Endothelial cell of umbilical vein (primary cell): ENCODE measurements around the gene LAMTOR4. TPM values are rescaled to one million over a fixed set of nuclear protein-coding genes. Genes with fewer than 3 reads are reported as not detected.

Experiments
- BruUV-seq: library from RNA; stranded (reverse); fragments of 400-500 nt; replicated peaks from 2 replicates; lab custom pipeline; 2021; lab: Mats Ljungman, UMichigan
- CTCF ChIA-PET: fragments of 300-600, 350-600 bp; sonication (Branson Sonifier 250); formaldehyde crosslinking; loops from one replicate; lab custom pipeline; 2021; ENCODE audit warnings: antibody characterized with exemption, inconsistent platforms; lab: Charles Lee
- POLR2A ChIA-PET: fragments of 300-600, 350-600 bp; sonication (Branson Sonifier 250); formaldehyde crosslinking; loops from one replicate; lab custom pipeline; 2021; ENCODE audit warnings: antibody characterized with exemption, inconsistent platforms; lab: Charles Lee
- DNase-seq: peaks from one replicate; pipeline ENCODE4 v3.0.0-alpha.2; 2011; ENCODE audit warnings: low read depth, low spot score
- FAIRE-seq: peaks from 2 replicates; lab custom pipeline; 2011; peaks lifted over from hg19 to GRCh38; lab: Jason Lieb, UNC
- H2AFZ ChIP-seq: 2 replicates; pipeline ENCODE4 v1.6.0; 2012; ENCODE audit warnings: low read depth, low read length, control low read depth, inconsistent platforms
- H3K27ac ChIP-seq: 2 replicates; pipeline ENCODE4 v1.5.1; 2011; ENCODE audit warnings: low read depth, mild to moderate bottlenecking, control low read depth, low read length, moderate library complexity; ENCODE audit not compliant: insufficient read depth
- H3K27me3 ChIP-seq, 2 experiments: 2 replicates each; pipeline versions ENCODE4 v1.6.0 to v1.6.1; 2011; ENCODE audit warnings: low read length in 2 of 2, mixed read lengths in 1 of 2; ENCODE audit not compliant: control insufficient read depth in 2 of 2, insufficient read depth in 2 of 2
- H3K36me3 ChIP-seq, 2 experiments: 2 replicates in 1 of 2; 3 replicates in 1 of 2; pipeline ENCODE4 v1.5.1; 2011; ENCODE audit warnings: low read length in 2 of 2, mild to moderate bottlenecking in 1 of 2, moderate library complexity in 1 of 2; ENCODE audit not compliant: control insufficient read depth in 2 of 2, insufficient read depth in 2 of 2; ENCODE audit errors: extremely low read depth in 1 of 2
- H3K4me1 ChIP-seq: 3 replicates; pipeline ENCODE4 v1.5.1; 2011; ENCODE audit warnings: mild to moderate bottlenecking, low read length; ENCODE audit not compliant: control insufficient read depth, insufficient read depth; ENCODE audit errors: extremely low read depth
- H3K4me2 ChIP-seq: 2 replicates; pipeline ENCODE4 v1.6.1; 2011; ENCODE audit warnings: low read length, control low read depth, mixed read lengths; ENCODE audit not compliant: insufficient read depth
- H3K4me3 ChIP-seq, 3 experiments: fragments of 200-600 bp in 1 of 3; sonication (generic), shearing (Covaris generic) in 1 of 3; replicated peaks in 1 of 3; 2 replicates each; pipeline ENCODE4 v1.5.1; 2011 to 2016; ENCODE audit warnings: control low read depth in 3 of 3, low read length in 3 of 3, mild to moderate bottlenecking in 2 of 3, inconsistent platforms in 1 of 3, low read depth in 1 of 3, moderate library complexity in 1 of 3; ENCODE audit not compliant: insufficient read depth in 1 of 3
- H3K79me2 ChIP-seq: 2 replicates; pipeline ENCODE4 v1.6.0; 2012; ENCODE audit warnings: low read length, inconsistent platforms; ENCODE audit not compliant: control insufficient read depth, insufficient read depth
- H3K9ac ChIP-seq: replicated peaks from 2 replicates; pipeline ENCODE3; 2011; ENCODE audit warnings: low read length, control low read depth; ENCODE audit not compliant: insufficient read depth; ENCODE audit errors: extremely low read depth
- H3K9me1 ChIP-seq: replicated peaks from 3 replicates; pipeline ENCODE4 v1.6.0; 2011; ENCODE audit warnings: mild to moderate bottlenecking, low read length; ENCODE audit not compliant: control insufficient read depth, insufficient read depth; ENCODE audit errors: extremely low read depth
- H3K9me3 ChIP-seq: replicated peaks from 2 replicates; pipeline ENCODE4 v1.5.1; 2012; ENCODE audit warnings: low read length, inconsistent platforms; ENCODE audit not compliant: control insufficient read depth, insufficient read depth
- H4K20me1 ChIP-seq: replicated peaks from 2 replicates; pipeline ENCODE3; 2011; ENCODE audit warnings: mild to moderate bottlenecking, low read length; ENCODE audit not compliant: control insufficient read depth, insufficient read depth; ENCODE audit errors: extremely low read depth
- FOS ChIP-seq: IDR thresholded peaks from 2 replicates; pipeline ENCODE4 v1.6.1; 2011; ENCODE audit warnings: mild to moderate bottlenecking, low read length, moderate library complexity, borderline replicate concordance; ENCODE audit not compliant: insufficient read depth
- GATA2 ChIP-seq: IDR thresholded peaks from 2 replicates; pipeline ENCODE4 v1.7.0; 2011; ENCODE audit warnings: low read depth, mild to moderate bottlenecking, moderate library complexity, mixed read lengths, low read length; ENCODE audit not compliant: insufficient read length, insufficient read depth
- JUN ChIP-seq: IDR thresholded peaks from 2 replicates; pipeline ENCODE4 v1.6.1; 2011; ENCODE audit warnings: borderline replicate concordance, low read depth; ENCODE audit not compliant: insufficient read length, insufficient read depth
- MYC ChIP-seq: IDR thresholded peaks from one replicate; pipeline ENCODE4 v1.6.1; 2011; ENCODE audit warnings: mild to moderate bottlenecking, low read depth, low read length
- POLR2A ChIP-seq: IDR thresholded peaks from 2 replicates; pipeline ENCODE4 v1.6.1; 2012; ENCODE audit warnings: low read depth, mild to moderate bottlenecking, control low read depth, low read length
- POLR2AphosphoS5 ChIP-seq: IDR thresholded peaks from 2 replicates; pipeline ENCODE4 v1.6.1; 2012; ENCODE audit warnings: low read depth, mild to moderate bottlenecking, control low read depth, low read length, moderate library complexity; ENCODE audit not compliant: insufficient read depth
- dilution Hi-C: fragments of 300-500 bp; cut with MboI; formaldehyde crosslinking; loops from one replicate; pipeline ENCODE4 v1.15.0; 2019; ENCODE audit warnings: low sequenced_read_pairs; ENCODE audit not compliant: extremely low pct_ligation_motif_present
- intact Hi-C: fragments of 100-400 bp; cut with micrococcal nuclease; formaldehyde crosslinking; loops from one replicate; pipeline ENCODE4 v1.10.0; 2022
- polyA plus RNA-seq, 4 experiments: library from polyadenylated mRNA; depleted of rRNA in 3 of 4; stranded (reverse) in 3 of 4; unstranded in 1 of 4; fragments of >200 nt; gene quantifications; 2 replicates each; pipeline versions ENCODE4 v1.2.1 to v1.2.3, GENCODE V29; 2011 to 2012; ENCODE audit warnings: missing spikeins in 1 of 4
- total RNA-seq: library from RNA; stranded (reverse); gene quantifications from 2 replicates; pipeline ENCODE4 v1.2.3, GENCODE V29; 2021

The LAMTOR4 gene
- total and polyA plus RNA-seq, 2 donors (not counting 3 experiments of a cell fraction or from before 2014, with no cell fraction given): 139 to 520 TPM

- Histone ChIP-seq H3K27me3 (no peaks in the 10 kb centered on the region), H3K4me2 (peak within 1 kb of the TSS; percentile 67), H3K36me3 (no peaks in the 10 kb centered on the region), H3K4me1 (peaks cover 11% of the 10 kb centered on the region), H3K4me3 (peak within 1 kb of the TSS; percentile 70 to 89 (median 77)), H3K27ac (peak within 1 kb of the TSS; percentile 83), H3K79me2 (peaks cover 10% of the 10 kb centered on the region), H4K20me1 (no peaks in the 10 kb centered on the region), H3K9me3 (no peaks in the 10 kb centered on the region), H2AFZ (peak within 1 kb of the TSS; percentile 76), H3K9ac (peak within 1 kb of the TSS; percentile 76), H3K9me1 (no peaks in the 10 kb centered on the region)
- peak; percentile 96 for DNase-seq
- CTCF ChIA-PET: interaction anchor here (1.0 to 1.6 kb wide), 2 partner anchors 18 to 126 kb away, joined by 3 read pairs; partner anchors contain the start of genes AP4M1 and MCM7
- dilution Hi-C loops (no loop called here), intact Hi-C loops (loop anchor here (1.0 kb wide), 2 partner anchors 18 to 29 kb away; partner anchors contain the start of genes AP4M1, LAMTOR4 and MCM7)
- BruUV-seq: no TSS peak
- FAIRE-seq: peak; percentile 98
- TF ChIP-seq POLR2A: peak; percentile 86
- TF ChIP-seq POLR2AphosphoS5: peak; percentile 74
- no peak for TF ChIP-seq JUN
- POLR2A ChIA-PET: no interaction called here
Measured at GRCh38 chr7:100119072-100119969, 29.4 kb upstream of the LAMTOR4 start, which contains the start of the genes CNPY4 and TAF6. Gene CNPY4 (plus strand): TSS chr7:100119634. CDS start chr7:100119745, 111 bp downstream. Gene TAF6 (minus strand): TSS chr7:100119358. CDS start chr7:100114209, 5,149 bp downstream.

- CTCF ChIA-PET: interaction anchor here (1.0 to 1.6 kb wide), 3 partner anchors 11 to 127 kb away, joined by 3 to 4 read pairs (median 3); partner anchors contain the start of genes AP4M1 and MCM7
- H2AFZ ChIP-seq: peak overlapping the region; percentile 60
- H3K4me2 ChIP-seq: peak overlapping the region; percentile 67
- peaks cover 10% of the 10 kb centered on the region for H3K79me2 ChIP-seq
- DNase-seq: no peak
- H4K20me1 ChIP-seq: no peaks in the 10 kb centered on the region
- dilution Hi-C loops (no loop called here), intact Hi-C loops (loop anchor here (1.0 kb wide), 3 partner anchors 14 to 28 kb away; partner anchors contain the start of genes AP4M1, LAMTOR4 and MCM7)
- H3K9me3 ChIP-seq: no peaks in the 10 kb centered on the region
- TF ChIP-seq MYC (no peak), JUN (no peak), POLR2AphosphoS5 (peak; percentile 13), FOS (no peak), GATA2 (no peak)
- H3K9me1 ChIP-seq: no peaks in the 10 kb centered on the region
- POLR2A ChIA-PET: no interaction called here
- peak overlapping the region; percentile 76 for H3K9ac ChIP-seq
- no peaks in the 10 kb centered on the region for H3K27me3 ChIP-seq
- no peak for FAIRE-seq
- peak overlapping the region; percentile 83 for H3K27ac ChIP-seq
- peaks cover 0 to 1% of the 10 kb centered on the region in 2 experiments for H3K36me3 ChIP-seq
- BruUV-seq: TSS peak; percentile 60
- peaks cover 11% of the 10 kb centered on the region for H3K4me1 ChIP-seq
- H3K4me3 ChIP-seq: peak overlapping the region; percentile 9 to 77 (median 70)
Measured at GRCh38 chr7:100119970-100120732, 28.6 kb upstream of the LAMTOR4 start.
